GM23338 (cell line): ENCODE data around the gene TMEM87B. TPM values are rescaled to one million over a fixed set of nuclear protein-coding genes. Genes with fewer than 3 reads are reported as not detected.

ENCODE experiments used
- ATAC-seq: fragments of 200-7000 bp; cut with Tn5 transposase; 3 replicates; pipeline ENCODE4 v1.9.1; 2020
- DNase-seq: peaks from one replicate; pipeline ENCODE4 v3.0.0-alpha.2; 2015; ENCODE audit warnings: low spot score
- H2AFZ ChIP-seq: fragments of 200-600 bp; sonication (generic); 2 replicates; pipeline ENCODE4 v1.8.0; 2016; ENCODE audit warnings: antibody characterized with exemption, mild to moderate bottlenecking, moderate library complexity
- H3F3A ChIP-seq: fragments of 200-600 bp; sonication (generic); replicated peaks from 2 replicates; pipeline ENCODE4 v1.8.0; 2017; ENCODE audit warnings: antibody characterized with exemption, mixed run types, low read depth
- H3K27ac ChIP-seq: fragments of 200-600 bp; sonication (generic); 2 replicates; pipeline ENCODE4 v1.6.1; 2016; ENCODE audit warnings: low read depth
- H3K27me3 ChIP-seq: fragments of 200-600 bp; sonication (generic); 2 replicates; pipeline ENCODE4 v1.8.0; 2016; ENCODE audit warnings: mild to moderate bottlenecking, mixed run types, moderate library complexity; ENCODE audit not compliant: insufficient read depth
- H3K36me3 ChIP-seq: fragments of 200-600 bp; sonication (generic); 2 replicates; pipeline ENCODE4 v1.8.0; 2016; ENCODE audit warnings: mild to moderate bottlenecking; ENCODE audit not compliant: insufficient read depth
- H3K4me1 ChIP-seq: fragments of 200-600 bp; sonication (generic); 2 replicates; pipeline ENCODE4 v1.8.0; 2016; ENCODE audit warnings: mild to moderate bottlenecking, moderate library complexity; ENCODE audit not compliant: insufficient read depth
- H3K4me2 ChIP-seq: fragments of 200-600 bp; sonication (generic); 2 replicates; pipeline ENCODE4 v1.7.1; 2017; ENCODE audit warnings: mixed run types
- H3K4me3 ChIP-seq: fragments of 200-600 bp; sonication (generic); 2 replicates; pipeline ENCODE4 v1.6.1; 2016; ENCODE audit warnings: mixed run types
- H3K79me2 ChIP-seq: fragments of 200-600 bp; sonication (generic); replicated peaks from 2 replicates; pipeline ENCODE4 v1.8.0; 2017; ENCODE audit warnings: mild to moderate bottlenecking; ENCODE audit not compliant: insufficient read depth
- H3K9me2 ChIP-seq: fragments of 200-600 bp; sonication (generic); 2 replicates; pipeline ENCODE4 v1.8.0; 2017; ENCODE audit not compliant: insufficient read depth
- H4K20me1 ChIP-seq: fragments of 200-600 bp; sonication (generic); replicated peaks from 2 replicates; pipeline ENCODE4 v1.8.0; 2017; ENCODE audit warnings: mild to moderate bottlenecking; ENCODE audit not compliant: insufficient read depth
- H3K27ac Mint-ChIP-seq: 2 replicates; pipeline ENCODE4 v1.8.0; 2020; ENCODE audit warnings: inconsistent platforms, mild to moderate bottlenecking, moderate library complexity, mixed read lengths
- H3K27me3 Mint-ChIP-seq: 3 replicates; pipeline ENCODE4 v1.8.0; 2022; ENCODE audit warnings: low read depth, mild to moderate bottlenecking, moderate library complexity, mixed read lengths, inconsistent platforms; ENCODE audit not compliant: insufficient read depth, poor library complexity
- H3K36me3 Mint-ChIP-seq: 3 replicates; pipeline ENCODE4 v1.8.0; 2021; ENCODE audit warnings: low read depth, mild to moderate bottlenecking, inconsistent platforms, moderate library complexity, mixed read lengths
- H3K4me1 Mint-ChIP-seq: 3 replicates; pipeline ENCODE4 v1.8.0; 2020; ENCODE audit warnings: mild to moderate bottlenecking, inconsistent platforms, mixed read lengths
- H3K4me3 Mint-ChIP-seq: 3 replicates; pipeline ENCODE4 v1.8.0; 2021; ENCODE audit warnings: moderate library complexity, mild to moderate bottlenecking, inconsistent platforms, mixed read lengths
- H3K9me3 Mint-ChIP-seq: 3 replicates; pipeline ENCODE4 v1.8.0; 2020; ENCODE audit warnings: moderate library complexity, mild to moderate bottlenecking, inconsistent platforms, mixed read lengths
- CREB1 ChIP-seq: fragments of 250-450 bp; sonication (Bioruptor Pico); IDR thresholded peaks from 2 replicates; pipeline ENCODE4 v1.5.0; 2020; ENCODE audit warnings: low read depth, mild to moderate bottlenecking, moderate library complexity
- CTCF ChIP-seq, 2 experiments: fragments of 200-600 bp in 1 of 2; sonication (generic) in 1 of 2; conservative IDR thresholded peaks; 2 replicates each; pipeline versions ENCODE4 v1.5.1 to v1.6.1; 2016 to 2017; ENCODE audit warnings: antibody characterized with exemption in 2 of 2, low read depth in 2 of 2, mild to moderate bottlenecking in 2 of 2, moderate library complexity in 1 of 2
- ETS1 ChIP-seq: IDR thresholded peaks from 2 replicates; pipeline ENCODE4 v1.6.1; 2016; ENCODE audit warnings: antibody characterized with exemption
- EZH2 ChIP-seq: fragments of 200-600 bp; sonication (generic); IDR thresholded peaks from one replicate; pipeline ENCODE4 v1.8.0; 2017; ENCODE audit warnings: antibody characterized with exemption, mild to moderate bottlenecking, low read depth; ENCODE audit not compliant: unreplicated experiment
- EZH2phosphoT487 ChIP-seq: fragments of 200-600 bp; sonication (generic); IDR thresholded peaks from one replicate; pipeline ENCODE4 v1.8.1; 2018; ENCODE audit warnings: antibody characterized with exemption; ENCODE audit not compliant: unreplicated experiment
- JUNB ChIP-seq: IDR thresholded peaks from one replicate; pipeline ENCODE4 v1.6.1; 2016; ENCODE audit warnings: antibody characterized with exemption; ENCODE audit not compliant: unreplicated experiment
- POLR2AphosphoS5 ChIP-seq: IDR thresholded peaks from 2 replicates; pipeline ENCODE4 v1.6.1; 2016; ENCODE audit warnings: antibody characterized with exemption, low read depth
- REST ChIP-seq: IDR thresholded peaks from one replicate; pipeline ENCODE4 v1.6.1; 2018; ENCODE audit warnings: antibody characterized with exemption; ENCODE audit not compliant: unreplicated experiment
- STAT1 ChIP-seq: IDR thresholded peaks from one replicate; pipeline ENCODE4 v1.6.1; 2016; ENCODE audit warnings: antibody characterized with exemption; ENCODE audit not compliant: unreplicated experiment
- ZNF114 ChIP-seq: fragments of 250-450 bp; sonication (Bioruptor Pico); IDR thresholded peaks from 2 replicates; pipeline ENCODE4 v1.5.0; 2020; ENCODE audit warnings: mild to moderate bottlenecking, moderate library complexity
- ZNF331 ChIP-seq: fragments of 250-450 bp; sonication (Bioruptor Pico); IDR thresholded peaks from 2 replicates; pipeline ENCODE4 v1.5.0; 2020; ENCODE audit warnings: low read depth, mild to moderate bottlenecking, moderate library complexity
- ZNF462 ChIP-seq: fragments of 250-450 bp; sonication (Bioruptor Pico); IDR thresholded peaks from 2 replicates; pipeline ENCODE4 v1.5.0; 2020; ENCODE audit warnings: mild to moderate bottlenecking, moderate library complexity
- polyA plus RNA-seq: library from polyadenylated mRNA; unstranded; fragments of >200 nt; fragmentation: Nextera tagmentation; extraction: Ambion mirVana; gene quantifications from 2 replicates; pipeline ENCODE4 v1.2.1, GENCODE V29; 2016
- total RNA-seq: library from RNA; depleted of rRNA; stranded (reverse); fragments of >200 nt; shearing (Covaris generic); gene quantifications from 2 replicates; pipeline ENCODE4 v1.2.3, GENCODE V29; 2014

Gene TMEM87B
- total and polyA plus RNA-seq, 2 experiments from 2014 or later = 7.0 to 15.4 TPM

- no peaks in the 10 kb centered on the region for H3K79me2 ChIP-seq
- no peaks in the 10 kb centered on the region for H3K4me1 ChIP-seq
- H3F3A ChIP-seq = no peaks in the 10 kb centered on the region
- H2AFZ ChIP-seq = no peak overlapping the region
- no peaks in the 10 kb centered on the region for H3K36me3 ChIP-seq
- no peak overlapping the region for H3K27ac ChIP-seq
- no peak for ATAC-seq
- H4K20me1 ChIP-seq = 0 out of 2 replicates have a peak, but pooled peaks cover 2% of the 10 kb centered on the region
- H3K4me3 Mint-ChIP-seq = no peak overlapping the region
- H3K27me3 Mint-ChIP-seq = peaks cover 3% of the 10 kb centered on the region
- H3K36me3 Mint-ChIP-seq = no peaks in the 10 kb centered on the region
- TF ChIP-seq STAT1 = no peak
- TF ChIP-seq EZH2phosphoT487 = no peak
- TF ChIP-seq ZNF462 = no peak
- no peak for TF ChIP-seq CTCF (conservative IDR thresholded peaks at IDR 0.05; ENCODE audit: low read depth in 2 of 2)
- no peak for TF ChIP-seq CREB1 (CRISPR knock-in tag)
- TF ChIP-seq JUNB = no peak
- no peak for TF ChIP-seq ZNF114 (CRISPR knock-in tag)
- TF ChIP-seq ZNF331 (CRISPR knock-in tag) = no peak
- TF ChIP-seq POLR2AphosphoS5 = no peak
- TF ChIP-seq ETS1 = no peak
- TF ChIP-seq REST = no peak
- no peak for TF ChIP-seq EZH2
- no peaks in the 10 kb centered on the region for H3K9me3 Mint-ChIP-seq
- H3K27ac Mint-ChIP-seq = no peak overlapping the region
- peaks cover 8% of the 10 kb centered on the region for H3K4me1 Mint-ChIP-seq
- H3K27me3 ChIP-seq = no peaks in the 10 kb centered on the region
- H3K4me3 ChIP-seq = no peak overlapping the region
- DNase-seq = no peak
- H3K9me2 ChIP-seq = 0 out of 2 replicates have a peak, but pooled peaks cover 3% of the 10 kb centered on the region
- no peak overlapping the region for H3K4me2 ChIP-seq
These were observed 94.1 kb downstream of the TMEM87B start for GRCh38 chr2:112149194-112149593.
